GM12891 (cell line): ENCODE measurements around the gene ZNF770.
"Not testable (repeated sequence)": the region's sequence is repeated elsewhere in the genome, so short reads cannot be mapped to it uniquely, and the experiment has no call there.

Source experiments
- DNase-seq: peaks from one replicate; pipeline ENCODE4 v3.0.0; 2011; ENCODE audit warnings: low spot score; ENCODE audit not compliant: insufficient read length
- FAIRE-seq: peaks from 2 replicates; lab custom pipeline; 2011; peaks lifted over from hg19 to GRCh38; lab: Jason Lieb, UNC
- PAX5 ChIP-seq: IDR thresholded peaks from 2 replicates; pipeline ENCODE4 v1.6.1; 2011; ENCODE audit warnings: low read length, moderate library complexity, mild to moderate bottlenecking; ENCODE audit not compliant: insufficient read depth, severe bottlenecking
- POLR2A ChIP-seq: IDR thresholded peaks from 2 replicates; pipeline ENCODE4 v1.6.1; 2011; ENCODE audit warnings: low read depth, low read length, control low read depth
- POLR2AphosphoS5 ChIP-seq: IDR thresholded peaks from 2 replicates; pipeline ENCODE4 v1.6.1; 2011; ENCODE audit warnings: low read depth, low read length, control low read depth
- POU2F2 ChIP-seq: IDR thresholded peaks from 2 replicates; pipeline ENCODE4 v1.6.1; 2011; ENCODE audit warnings: low read depth, mild to moderate bottlenecking, control low read depth, low read length, moderate library complexity
- SPI1 ChIP-seq: IDR thresholded peaks from 2 replicates; pipeline ENCODE4 v1.6.1; 2011; ENCODE audit warnings: low read depth, low read length, control low read depth
- TAF1 ChIP-seq: IDR thresholded peaks from 2 replicates; pipeline ENCODE4 v1.6.1; 2011; ENCODE audit warnings: low read depth, low read length, control low read depth

Gene ZNF770

GRCh38 chr15:34984889-34985630 is 3.0 kb downstream of the ZNF770 start:
- FAIRE-seq (no peak), DNase-seq (no peak)
- TF ChIP-seq SPI1 (no peak), POU2F2 (no peak), PAX5 (no peak), POLR2A (no peak), TAF1 (no peak), POLR2AphosphoS5 (no peak)

GRCh38 chr15:34976743-34977142 is 11.3 kb downstream of the ZNF770 start:
- no peak for DNase-seq
- peak; percentile 58 for FAIRE-seq
- TF ChIP-seq POLR2AphosphoS5 (no peak), SPI1 (no peak), PAX5 (no peak), POLR2A (no peak)

GRCh38 chr15:34976073-34976472 is 12.0 kb downstream of the ZNF770 start:
- FAIRE-seq = peak; percentile 9
- DNase-seq = no peak
- TF ChIP-seq SPI1 (no peak), TAF1 (no peak), POU2F2 (no peak), PAX5 (no peak), POLR2AphosphoS5 (no peak), POLR2A (no peak)

- no peak for DNase-seq
- FAIRE-seq = no peak
- TF ChIP-seq SPI1 (no peak), POLR2A (no peak), TAF1 (no peak), POLR2AphosphoS5 (no peak), POU2F2 (no peak), PAX5 (no peak)
Measured at GRCh38 chr15:34973512-34973911, 14.6 kb downstream of the ZNF770 start.

- FAIRE-seq, DNase-seq: not testable (repeated sequence)
Measured at GRCh38 chr15:34970098-34970643, 17.9 kb downstream of the ZNF770 start.

- DNase-seq (peak; percentile 78), FAIRE-seq (peak; percentile 98)
- TF ChIP-seq PAX5 = no peak
- peak; percentile 58 for TF ChIP-seq SPI1
- TF ChIP-seq POU2F2 = peak; percentile 61
- TF ChIP-seq TAF1 = peak; percentile 91
- peak; percentile 92 for TF ChIP-seq POLR2AphosphoS5
- TF ChIP-seq POLR2A = peak; percentile 94
Measured at GRCh38 chr15:34969340-34970097, 18.6 kb downstream of the ZNF770 start, which contains the start of gene AQR. Gene AQR, minus strand, starts transcription at chr15:34969742. Its CDS starts 129 bp downstream, at chr15:34969613.

GRCh38 chr15:34964277-34964676 is 23.8 kb downstream of the ZNF770 start:
- FAIRE-seq (no peak), DNase-seq (no peak)
- TF ChIP-seq TAF1 (no peak), SPI1 (no peak), POLR2AphosphoS5 (no peak), PAX5 (no peak), POLR2A (no peak), POU2F2 (no peak)

- FAIRE-seq = no peak
- no peak for DNase-seq
- TF ChIP-seq PAX5 = no peak
- no peak for TF ChIP-seq POLR2A
- no peak for TF ChIP-seq TAF1
- TF ChIP-seq SPI1 = no peak
- no peak for TF ChIP-seq POLR2AphosphoS5
- TF ChIP-seq POU2F2 = no peak
Measured at GRCh38 chr15:34953851-34954250, 34.2 kb downstream of the ZNF770 start.

- DNase-seq (no peak), FAIRE-seq (no peak)
- TF ChIP-seq POLR2AphosphoS5 (no peak), POLR2A (no peak), POU2F2 (no peak), PAX5 (no peak), TAF1 (no peak), SPI1 (no peak)
Measured at GRCh38 chr15:34952481-34952880, 35.6 kb downstream of the ZNF770 start.
